GM21528 (cell line): ENCODE data around the gene CATSPERE.
A peak's percentile ranks its signal among the peaks of the same experiment; 100 is the strongest.
"Not testable (repeated sequence)": the region's sequence is repeated elsewhere in the genome, so short reads cannot be mapped to it uniquely, and the experiment has no call there.

Source experiments
- ATAC-seq: cut with Tn5 transposase; IDR thresholded peaks from one replicate; pipeline ENCODE4 v1.9.1; 2021; ENCODE audit warnings: mild to moderate bottlenecking, moderate library complexity; ENCODE audit not compliant: unreplicated experiment, low FRiP score

The CATSPERE gene

DNA sequence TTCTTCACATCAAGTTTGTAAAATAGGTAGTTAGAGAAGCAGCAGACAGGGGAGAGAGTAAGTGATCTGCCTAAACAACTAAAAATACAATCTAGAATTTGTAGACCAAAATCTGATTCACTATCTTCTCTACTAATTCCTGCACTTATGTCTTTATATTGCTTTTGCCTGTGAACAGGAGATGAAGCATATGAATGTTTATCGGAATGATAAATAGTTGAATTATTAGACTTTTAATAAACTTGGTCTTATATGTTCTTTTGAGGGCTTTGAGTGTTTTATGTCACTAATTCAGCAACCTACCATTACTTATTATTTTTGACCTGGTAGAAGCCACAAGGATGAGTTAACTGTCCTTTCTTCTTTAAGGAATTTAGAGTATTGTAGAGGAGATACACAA lies 194.1 kb downstream of the CATSPERE start:
- ATAC-seq, result no peak

- no peak for ATAC-seq
Measured at GRCh38 chr1:244657421-244657820, 196.3 kb downstream of the CATSPERE start.

DNA sequence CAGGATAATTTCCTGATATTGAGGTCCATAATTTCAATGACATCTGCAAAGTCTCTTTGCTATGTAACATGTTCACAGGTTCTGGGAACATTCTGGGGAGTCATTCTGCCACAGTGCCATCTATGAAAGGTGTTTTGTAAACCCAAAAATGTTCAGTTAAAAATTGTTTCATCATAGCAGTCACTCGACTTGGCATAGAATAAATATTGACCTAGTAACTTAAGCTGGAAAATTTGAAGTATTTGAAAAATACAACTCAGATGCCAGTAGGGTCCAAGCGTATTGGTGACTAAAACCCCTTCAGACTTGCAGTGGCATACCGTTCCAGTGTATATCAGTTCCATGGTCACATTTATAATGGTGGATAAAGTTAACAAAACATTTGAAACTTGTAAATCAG lies 198.6 kb downstream of the CATSPERE start:
- ATAC-seq, result no peak

DNA sequence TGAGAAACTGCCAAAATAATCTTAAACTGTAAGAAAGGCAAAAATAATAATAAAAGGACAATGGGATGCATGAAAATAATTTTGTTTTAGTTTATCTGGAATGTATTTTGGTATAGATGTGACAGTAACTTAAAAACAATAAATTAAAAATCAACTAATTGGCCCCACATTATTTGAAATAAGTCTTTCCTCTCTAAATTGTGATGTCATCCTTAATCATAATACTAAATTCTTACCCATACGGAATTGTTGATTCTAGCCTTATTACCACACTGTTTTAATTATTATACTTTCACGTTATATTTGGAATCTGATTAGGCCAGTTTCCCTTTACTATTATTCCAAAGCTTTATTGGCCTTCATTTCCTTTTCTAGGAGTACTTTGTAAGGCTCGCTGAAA lies 199.5 kb downstream of the CATSPERE start:
- no peak for ATAC-seq

DNA sequence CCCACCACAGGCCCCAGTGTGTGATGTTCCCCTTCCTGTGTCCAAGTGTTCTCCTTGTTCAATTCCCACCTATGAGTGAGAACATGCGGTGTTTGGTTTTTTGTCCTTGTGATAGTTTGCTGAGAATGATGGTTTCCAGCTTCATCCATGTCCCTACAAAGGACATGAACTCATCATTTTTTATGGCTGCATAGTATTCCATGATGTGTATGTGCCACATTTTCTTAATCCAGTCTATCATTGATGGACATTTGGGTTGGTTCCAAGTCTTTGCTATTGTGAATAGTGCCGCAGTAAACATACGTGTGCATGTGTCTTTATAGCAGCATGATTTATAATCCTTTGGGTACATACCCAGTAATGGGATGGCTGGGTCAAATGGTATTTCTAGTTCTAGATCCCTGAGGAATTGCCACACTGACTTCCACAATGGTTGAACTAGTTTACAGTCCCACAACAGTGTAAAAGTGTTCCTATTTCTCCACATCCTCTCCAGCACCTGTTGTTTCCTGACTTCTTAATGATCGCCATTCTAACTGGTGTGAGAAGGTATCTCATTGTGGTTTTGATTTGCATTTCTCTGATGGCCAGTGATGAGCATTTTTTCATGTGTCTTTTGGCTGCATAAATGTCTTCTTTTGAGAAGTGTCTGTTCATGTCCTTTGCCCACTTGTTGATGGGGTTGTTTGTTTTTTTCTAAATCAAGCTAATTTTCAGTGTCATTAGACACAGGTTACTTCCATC lies 200.7 kb downstream of the CATSPERE start:
- ATAC-seq, result not testable (repeated sequence)

GRCh38 chr1:244662599-244662998 lies 201.5 kb downstream of the CATSPERE start:
- ATAC-seq, result no peak

DNA sequence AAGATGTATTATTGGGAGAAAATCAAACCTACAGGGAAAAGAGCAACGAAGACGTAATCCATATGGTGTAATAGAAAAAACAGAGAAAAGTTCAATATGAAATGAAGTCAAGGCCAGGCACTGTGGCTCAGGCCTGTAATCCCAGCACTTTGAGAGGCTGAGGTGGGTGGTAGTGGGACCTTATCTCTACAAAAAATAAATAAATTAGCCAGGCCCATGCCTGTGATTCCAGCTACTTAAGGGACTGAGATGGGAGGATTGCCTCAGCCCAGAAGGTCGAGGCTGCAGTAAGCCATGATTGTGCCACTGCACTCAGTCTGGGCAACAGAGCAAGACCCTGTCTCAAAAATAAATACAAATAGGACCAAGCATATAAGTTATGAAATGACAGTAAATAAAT lies 203.3 kb downstream of the CATSPERE start:
- no peak for ATAC-seq

GRCh38 chr1:244665771-244666217 lies 204.7 kb downstream of the CATSPERE start:
- peak; percentile 86 for ATAC-seq

DNA sequence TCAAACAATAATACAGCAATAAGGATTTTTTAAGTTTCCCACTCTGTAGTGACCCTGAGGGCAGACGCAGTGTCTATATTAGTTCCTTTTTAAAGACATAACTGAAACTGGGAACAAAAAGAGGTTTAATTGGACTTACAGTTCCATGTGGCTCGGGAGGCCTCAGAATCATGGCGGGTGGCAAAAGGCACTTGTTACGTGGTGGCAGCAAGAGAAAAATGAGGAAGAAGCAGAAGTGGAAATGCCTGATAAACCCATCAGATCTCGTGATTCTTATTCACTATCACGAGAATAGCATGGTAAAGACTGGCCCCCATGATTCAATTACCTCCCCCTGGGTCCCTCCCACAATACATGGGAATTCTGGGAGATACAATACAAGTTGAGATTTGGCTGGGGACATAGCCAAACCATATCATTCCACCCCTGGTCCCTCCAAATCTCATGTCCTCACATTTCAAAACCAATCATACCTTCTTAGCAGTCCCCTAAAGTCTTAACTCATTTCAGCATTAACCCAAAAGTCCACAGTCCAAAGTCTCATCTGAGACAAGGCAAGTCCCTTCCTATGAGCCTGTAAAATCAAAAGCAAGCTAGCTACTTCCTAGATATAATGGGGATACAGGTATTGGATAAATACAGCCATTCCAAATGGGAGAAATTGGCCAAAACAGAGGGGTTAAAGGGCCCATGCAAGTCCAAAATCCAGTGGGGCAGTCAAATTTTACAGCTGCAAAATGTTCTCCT lies 205.8 kb downstream of the CATSPERE start:
- not testable (repeated sequence) for ATAC-seq

- no peak for ATAC-seq
Measured at GRCh38 chr1:244667797-244668196, 206.7 kb downstream of the CATSPERE start.

- ATAC-seq, result no peak
Measured at GRCh38 chr1:244672946-244673682, 212.0 kb downstream of the CATSPERE start.

DNA sequence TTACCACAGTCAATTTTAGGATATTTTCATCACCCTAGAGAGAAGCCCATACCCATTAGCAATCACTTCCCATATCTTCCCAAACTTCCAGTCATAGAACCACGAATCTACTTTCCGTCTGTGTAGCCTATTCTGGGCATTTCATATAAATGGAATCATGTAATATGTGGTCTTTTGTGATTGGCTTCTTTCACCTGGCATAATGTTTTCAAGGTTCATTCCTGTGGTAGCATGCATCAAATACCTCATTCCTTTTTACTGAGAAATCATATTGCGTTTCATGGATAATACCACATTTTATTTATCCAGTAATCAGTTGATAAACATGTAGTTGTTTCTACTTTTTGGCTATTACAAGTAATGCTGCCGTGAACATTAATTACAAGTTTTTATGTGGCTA lies 213.4 kb downstream of the CATSPERE start:
- ATAC-seq, result no peak

DNA sequence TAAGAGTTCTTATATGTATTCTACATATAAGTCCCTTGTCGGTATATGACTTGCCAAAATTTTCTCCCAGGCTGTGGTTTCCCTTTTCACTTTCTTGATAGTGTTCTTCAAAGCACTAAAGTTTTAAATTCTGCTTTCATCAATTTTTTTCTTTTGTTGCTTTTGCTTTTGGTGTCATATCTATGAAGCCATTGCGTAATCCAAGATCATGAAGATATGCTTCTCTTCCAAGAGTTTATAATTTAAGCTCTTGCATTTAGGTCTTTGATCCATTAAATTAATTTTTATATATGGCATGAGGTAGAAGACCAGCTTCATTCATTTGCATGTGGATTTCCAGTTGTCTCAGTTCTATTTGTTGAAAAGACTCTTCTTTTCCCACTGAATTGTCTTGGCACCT lies 214.1 kb downstream of the CATSPERE start:
- ATAC-seq, result no peak

DNA sequence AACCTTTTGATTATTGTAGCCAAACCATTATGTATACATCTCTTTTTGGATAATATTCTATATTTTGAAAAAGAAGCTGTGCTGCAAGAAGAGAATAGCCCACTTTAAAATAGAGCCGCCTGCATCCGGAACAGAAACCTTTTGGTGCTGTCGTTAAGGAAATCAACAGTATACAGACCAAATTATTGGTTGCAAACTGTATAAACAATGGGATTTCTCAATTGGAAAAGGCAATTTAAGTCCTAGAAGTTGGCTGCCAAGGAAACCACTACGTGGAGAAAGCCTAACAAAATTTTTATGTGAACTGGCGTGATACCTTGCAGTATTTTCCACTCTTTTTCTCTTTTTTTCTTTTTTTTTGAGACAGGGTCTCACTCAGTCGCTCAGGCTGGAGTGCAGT lies 217.6 kb downstream of the CATSPERE start:
- no peak for ATAC-seq

- no peak for ATAC-seq
Measured at GRCh38 chr1:244680667-244681066, 219.6 kb downstream of the CATSPERE start.

DNA sequence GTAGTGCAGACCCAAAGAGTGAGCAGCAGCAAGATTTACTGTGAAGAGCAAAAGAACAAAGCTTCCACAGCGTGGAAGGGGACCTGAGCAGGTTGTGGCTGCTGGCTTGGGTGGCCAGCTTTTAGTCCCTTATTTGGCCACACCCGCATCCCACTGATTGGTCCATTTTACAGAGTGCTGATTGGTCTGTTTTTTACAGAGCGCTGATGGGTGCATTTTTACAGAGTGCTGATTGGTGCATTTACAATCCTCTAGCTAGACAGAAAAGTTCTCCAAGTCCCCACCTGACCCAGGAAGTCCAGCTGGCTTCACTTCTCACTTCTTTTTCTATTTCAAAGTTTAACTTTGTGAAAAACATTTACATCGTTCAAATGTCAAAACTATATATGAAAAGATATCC lies 221.0 kb downstream of the CATSPERE start:
- not testable (repeated sequence) for ATAC-seq
